ENCODE measurements around the gene GDF10. TPM values are rescaled to one million over a fixed set of nuclear protein-coding genes. Genes with fewer than 3 reads are reported as not detected.

GDF10 gene
- polyA plus RNA-seq, 1 of the 3 experiments (the other 2 are of a cell fraction): 0.02 TPM

- Histone ChIP-seq H2AFZ (ENCODE audit: low read depth) (no peak overlapping the region), H3K27ac (ENCODE audit: low read depth in 2 of 2, low read length in 1 of 2) (no peak overlapping the region), H4K20me1 (ENCODE audit: insufficient read depth) (no peaks in the 10 kb centered on the region), H3K4me1 (ENCODE audit: control insufficient read depth in 1 of 2, insufficient read depth in 2 of 2, low read depth in 1 of 2, low read length in 1 of 2) (peaks cover 0 to 48% of the 10 kb centered on the region in 2 experiments; a peak in 1 of 4 replicates), H3K79me2 (ENCODE audit: insufficient read depth) (no peaks in the 10 kb centered on the region), H3K36me3 (replicated peaks in 1 of 2; ENCODE audit: control insufficient read depth in 1 of 2, insufficient read depth in 2 of 2, low read length in 1 of 2) (no peaks in the 10 kb centered on the region), H3F3A (replicated peaks; ENCODE audit: insufficient read depth) (no peaks in the 10 kb centered on the region), H3K4me2 (no peak overlapping the region), H3K9me3 (no peaks in the 10 kb centered on the region), H3K27me3 (ENCODE audit: insufficient read depth) (no peaks in the 10 kb centered on the region), H3K9ac (no peak overlapping the region), H3K9me2 (no peaks in the 10 kb centered on the region), H3K4me3 (ENCODE audit: low read depth in 2 of 2, low read length in 1 of 2) (no peak overlapping the region)
- TF ChIP-seq TAF1 (IDR thresholded peaks at IDR 0.05; ENCODE audit: borderline replicate concordance, low read depth, low read length) (no peak), FOXJ3 (CRISPR knock-in tag; IDR thresholded peaks at IDR 0.05) (no peak), NFIC (IDR thresholded peaks at IDR 0.05; ENCODE audit: borderline replicate concordance) (no peak)
- POLR2A ChIA-PET: interaction anchor here (1.3 kb wide), 1 partner anchor 288 kb away, joined by 4 read pairs; no protein-coding TSS in a partner anchor
- no peak for DNase-seq
- CTCF ChIA-PET: interaction anchor here (0.6 to 12.0 kb wide), 25 partner anchors 9 to 320 kb away, joined by 3 to 337 read pairs (median 6); no protein-coding TSS in a partner anchor
- 34% methylated on average over 3 of the region's 7 CpGs for WGBS (ENCODE audit: low lambda C conversion rate)
Measured at GRCh38 chr10:47312663-47312995, 12.6 kb downstream of the GDF10 start.

- H3K4me2 ChIP-seq: no peak overlapping the region
- peaks cover 0 to 31% of the 10 kb centered on the region in 2 experiments; a peak in 1 of 4 replicates for H3K4me1 ChIP-seq (ENCODE audit: control insufficient read depth in 1 of 2, insufficient read depth in 2 of 2, low read depth in 1 of 2, low read length in 1 of 2)
- no peaks in the 10 kb centered on the region for H3K9me3 ChIP-seq
- no peak overlapping the region for H3K4me3 ChIP-seq (ENCODE audit: low read depth in 2 of 2, low read length in 1 of 2)
- TF ChIP-seq USF1 (IDR thresholded peaks at IDR 0.05; ENCODE audit: borderline replicate concordance, low read depth) (no peak), TEAD4 (IDR thresholded peaks at IDR 0.05; ENCODE audit: borderline replicate concordance, insufficient read depth) (no peak), ELF1 (IDR thresholded peaks at IDR 0.05) (no peak), POLR2AphosphoS5 (IDR thresholded peaks at IDR 0.05; ENCODE audit: low read depth, low read length) (no peak), GATA2 (CRISPR knock-in tag; IDR thresholded peaks at IDR 0.05) (no peak), SMC3 (IDR thresholded peaks at IDR 0.05; ENCODE audit: low read depth, low read length) (no peak), MAX (IDR thresholded peaks at IDR 0.05; ENCODE audit: low read depth) (no peak), IRF3 (IDR thresholded peaks at IDR 0.05; ENCODE audit: low read depth, low read length) (no peak), EZH2phosphoT487 (IDR thresholded peaks at IDR 0.05; ENCODE audit: borderline replicate concordance, low read depth) (no peak), REST (IDR thresholded peaks at IDR 0.05; ENCODE audit: low read depth, low read length) (no peak)
- no peaks in the 10 kb centered on the region for H3K36me3 ChIP-seq (replicated peaks in 1 of 2; ENCODE audit: control insufficient read depth in 1 of 2, insufficient read depth in 2 of 2, low read length in 1 of 2)
- DNase-seq: no peak
- no peaks in the 10 kb centered on the region for H3K27me3 ChIP-seq (ENCODE audit: insufficient read depth)
- ChIA-PET POLR2A (interaction anchor here (0.6 kb wide), 1 partner anchor 15 kb away, joined by 3 read pairs; the partner anchor contains the start of gene GDF10), CTCF (interaction anchor here (0.7 to 12.0 kb wide), 7 partner anchors 26 to 322 kb away, joined by 4 to 337 read pairs (median 16); no protein-coding TSS in a partner anchor)
- H4K20me1 ChIP-seq (ENCODE audit: insufficient read depth): no peaks in the 10 kb centered on the region
- H3K27ac ChIP-seq (ENCODE audit: low read depth in 2 of 2, low read length in 1 of 2): no peak overlapping the region
- no peak overlapping the region for H3K9ac ChIP-seq
- no peaks in the 10 kb centered on the region for H3K9me2 ChIP-seq
- H3F3A ChIP-seq (replicated peaks; ENCODE audit: insufficient read depth): no peaks in the 10 kb centered on the region
- no peaks in the 10 kb centered on the region for H3K79me2 ChIP-seq (ENCODE audit: insufficient read depth)
- WGBS (ENCODE audit: low lambda C conversion rate): 55% methylated on average over 4 of the region's 9 CpGs
- H2AFZ ChIP-seq (ENCODE audit: low read depth): no peak overlapping the region
Measured at GRCh38 chr10:47314416-47314970, 14.5 kb downstream of the GDF10 start.
